GM21381 (cell line): ENCODE results near the gene SLC4A5.

Experiments
- ATAC-seq: cut with Tn5 transposase; IDR thresholded peaks from one replicate; pipeline ENCODE4 v1.9.1; 2021; ENCODE audit warnings: mild to moderate bottlenecking, moderate library complexity; ENCODE audit not compliant: unreplicated experiment

The SLC4A5 gene

DNA sequence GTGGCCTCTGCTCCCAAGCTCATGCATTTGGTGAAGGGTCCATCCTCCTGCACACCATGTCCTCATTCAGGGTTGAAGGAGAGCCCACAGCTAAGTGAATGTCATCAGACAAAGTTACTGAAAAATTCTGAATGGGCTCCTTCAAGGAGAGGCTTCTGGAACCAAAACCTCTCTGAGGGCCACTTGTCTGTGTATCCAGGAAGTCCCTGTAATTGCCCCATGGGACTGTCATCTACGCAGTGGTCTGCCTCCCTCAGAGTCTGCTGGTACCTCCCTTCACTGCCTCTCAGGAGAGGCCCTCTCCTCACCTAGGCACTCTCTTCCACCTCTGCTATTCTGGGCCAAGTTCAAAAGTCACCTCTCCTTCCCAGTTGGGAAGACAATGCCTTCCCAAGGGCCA lies 68.0 kb downstream of the SLC4A5 start:
- ATAC-seq = no peak

DNA sequence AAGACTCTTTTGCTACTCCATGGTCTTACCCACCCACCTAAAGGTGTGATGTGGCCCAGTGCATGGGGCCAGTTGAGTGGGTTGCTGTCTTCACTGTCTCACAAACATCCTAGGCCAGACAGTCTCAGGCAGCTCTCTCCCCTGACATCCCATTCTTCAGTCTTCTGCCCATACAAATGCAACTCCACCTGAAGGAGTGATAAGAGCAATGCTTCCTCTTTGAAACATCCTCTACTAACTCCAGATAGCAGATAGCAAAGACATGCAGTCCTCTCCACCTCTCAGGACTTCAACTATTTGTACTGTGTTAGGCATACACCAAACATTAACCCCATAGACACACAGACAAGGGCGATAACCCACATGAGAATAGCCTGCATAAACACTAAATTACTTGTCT lies 73.5 kb downstream of the SLC4A5 start:
- no peak for ATAC-seq

DNA sequence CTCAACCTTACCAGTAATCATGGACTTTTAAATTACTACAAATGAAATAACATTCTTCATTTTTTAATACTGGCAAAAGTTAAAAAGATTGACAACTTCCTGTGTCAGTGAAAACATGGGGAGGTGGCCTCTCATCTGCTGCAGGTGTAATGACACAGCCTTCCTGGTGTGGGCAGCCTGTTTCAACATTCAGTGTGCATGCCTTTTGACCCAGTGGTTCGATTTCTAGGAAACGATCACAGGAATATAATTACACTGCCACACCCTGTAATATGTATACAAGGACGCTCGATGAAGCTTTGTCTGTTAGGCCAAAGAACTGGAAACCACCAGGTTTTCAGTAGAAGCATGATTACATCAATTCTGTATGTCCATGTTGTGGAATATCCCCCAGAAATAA lies 76.1 kb downstream of the SLC4A5 start:
- no peak for ATAC-seq

DNA sequence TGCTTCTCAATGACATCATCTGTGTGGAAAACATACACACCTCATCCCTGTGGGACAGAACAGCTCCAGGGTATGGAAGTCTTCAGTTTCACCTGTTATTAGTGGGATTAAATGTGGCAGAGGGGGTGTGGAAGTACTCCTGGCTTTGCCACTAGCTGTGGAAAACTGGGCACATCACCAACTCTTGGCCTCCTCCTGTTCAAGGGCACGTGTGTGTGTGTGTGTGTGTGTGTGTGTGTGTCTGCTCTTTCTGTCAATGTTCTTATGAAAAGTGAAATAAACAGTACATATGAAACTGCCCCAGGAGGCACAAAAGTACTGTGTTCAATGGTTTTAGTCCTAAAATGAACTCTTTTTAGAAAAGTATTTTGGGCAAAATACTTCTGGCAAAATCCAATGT lies 78.9 kb downstream of the SLC4A5 start:
- no peak for ATAC-seq

DNA sequence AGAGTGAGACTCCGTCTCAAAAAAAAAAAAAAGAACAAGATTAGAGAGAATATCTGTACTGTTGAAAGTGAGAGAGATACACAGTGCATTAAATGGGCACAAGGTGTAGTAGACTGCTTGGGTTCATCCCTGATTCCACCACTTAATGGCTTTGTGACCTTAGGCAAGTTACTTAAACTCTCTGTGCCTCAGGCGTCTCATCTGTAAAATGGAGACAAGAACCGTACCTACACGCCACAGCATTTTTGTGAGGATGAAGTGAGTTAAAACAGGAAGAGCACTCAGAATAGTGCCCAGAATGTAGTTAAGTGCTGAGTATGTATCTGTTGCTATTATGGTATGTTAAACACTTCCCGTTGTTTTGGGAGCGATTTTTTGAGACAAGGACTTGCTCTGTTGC lies 80.5 kb downstream of the SLC4A5 start:
- ATAC-seq = no peak

DNA sequence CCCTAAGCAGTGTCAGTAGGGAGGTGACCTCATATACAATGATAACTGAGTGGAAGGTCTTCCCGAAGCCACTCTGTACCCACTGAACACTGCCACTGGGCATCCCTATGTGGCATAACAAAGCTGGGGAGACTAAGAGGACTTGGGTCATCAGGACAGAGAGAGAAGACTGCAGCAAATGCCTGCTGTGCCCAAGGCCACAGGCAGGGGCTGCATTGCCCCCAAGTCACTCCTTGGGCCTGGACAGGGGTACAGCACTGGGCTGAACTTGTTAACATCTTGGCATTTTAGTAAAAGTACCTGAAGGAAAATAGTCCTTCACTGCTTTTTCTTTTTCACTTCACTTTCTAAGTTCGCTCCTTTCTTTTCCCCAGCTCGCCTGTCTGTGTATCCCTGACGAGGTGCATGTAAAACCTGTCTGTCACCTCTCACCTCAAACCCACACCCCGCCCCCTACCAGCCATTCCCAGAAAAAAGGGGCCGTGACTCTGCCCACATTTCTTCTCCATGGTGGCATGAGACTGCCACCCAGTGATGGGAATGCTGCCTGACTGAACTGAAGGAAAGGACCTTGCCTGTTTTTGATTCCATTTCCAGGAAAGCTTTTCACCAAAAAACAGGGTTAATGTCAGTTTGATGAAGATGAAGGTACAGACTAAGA lies 81.9 kb downstream of the SLC4A5 start:
- no peak for ATAC-seq

DNA sequence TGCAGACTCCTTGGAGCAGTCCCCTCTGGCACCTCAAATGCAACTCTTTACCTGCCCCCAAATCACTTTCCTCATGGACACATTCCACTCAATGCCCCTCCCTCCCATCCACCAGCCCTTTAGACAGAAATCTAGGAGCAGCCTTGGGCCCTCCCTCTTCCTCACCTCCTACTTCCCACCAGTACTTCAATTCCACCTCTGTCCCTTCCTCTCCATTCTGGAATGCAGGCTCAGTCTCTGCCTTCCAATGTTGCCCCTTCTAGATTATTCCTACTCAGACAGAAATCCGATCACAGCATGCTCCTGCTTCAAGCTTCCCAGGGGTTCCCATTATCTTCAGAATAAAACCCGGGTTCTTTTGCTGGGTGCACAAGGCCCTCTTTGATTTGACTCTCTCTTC lies 82.7 kb downstream of the SLC4A5 start:
- no peak for ATAC-seq

DNA sequence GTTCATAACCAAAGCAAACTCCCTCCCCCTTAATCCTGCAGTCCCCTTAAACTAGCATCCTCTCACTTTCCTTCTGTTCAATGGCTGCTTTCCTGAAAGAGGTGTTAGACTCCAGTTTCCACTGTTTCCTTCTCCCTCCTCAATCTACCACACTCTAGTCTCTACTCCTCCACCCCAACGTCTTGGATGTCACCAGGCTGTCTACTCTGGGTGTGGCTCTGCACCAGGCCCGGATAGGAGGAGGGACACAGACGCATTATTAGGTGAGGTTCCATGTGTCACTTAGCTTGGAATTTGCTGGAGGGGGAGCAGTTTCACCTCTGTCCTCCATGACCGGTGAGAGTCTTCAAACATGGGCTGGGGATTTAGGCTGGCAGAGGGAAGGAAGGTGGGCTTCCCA lies 83.5 kb downstream of the SLC4A5 start:
- ATAC-seq = no peak

DNA sequence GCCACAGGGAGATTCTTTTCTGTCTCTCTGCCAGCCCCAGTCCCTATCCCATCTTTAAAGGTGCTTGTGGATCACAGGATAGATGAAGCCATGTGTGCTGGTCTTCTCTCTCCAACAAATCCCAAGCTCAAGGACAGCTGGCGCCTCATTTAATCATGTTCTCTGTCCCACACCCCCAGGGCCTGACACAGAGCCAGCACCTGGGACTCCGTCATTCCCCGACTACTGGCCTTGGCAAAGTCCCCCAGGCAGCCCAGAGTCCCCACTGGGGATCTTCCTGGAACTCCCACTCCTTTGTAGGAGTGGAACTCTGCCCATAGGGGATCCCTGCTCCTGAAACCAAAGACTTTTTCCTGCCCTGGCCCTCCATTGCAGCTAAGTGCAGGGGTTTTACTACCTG lies 84.0 kb downstream of the SLC4A5 start:
- no peak for ATAC-seq

DNA sequence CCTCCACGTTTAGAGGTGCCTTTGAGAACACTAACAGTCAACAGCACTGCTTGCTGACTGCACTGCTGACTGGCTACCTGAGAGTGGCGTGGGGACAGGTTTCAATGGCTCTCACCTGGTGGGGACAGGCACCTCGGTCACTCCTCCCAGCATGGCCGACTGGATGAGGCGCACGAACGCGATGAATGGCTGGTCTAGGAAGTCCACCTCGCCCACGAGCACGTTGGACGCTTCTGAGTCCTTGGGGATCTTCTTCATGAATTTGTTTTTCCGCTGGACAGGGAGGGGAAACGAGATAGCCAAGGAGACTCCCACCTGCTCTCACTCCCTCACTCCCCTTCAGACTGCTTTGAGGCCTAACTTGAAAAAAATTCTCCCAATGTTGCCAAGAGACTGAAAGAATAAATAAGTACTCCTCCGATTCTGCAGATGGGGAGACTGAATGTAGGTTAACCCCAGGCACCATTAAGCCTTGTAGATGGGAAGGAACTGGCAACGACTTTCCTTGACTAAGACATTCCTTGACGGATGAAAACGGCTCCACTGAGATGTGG lies 87.5 kb downstream of the SLC4A5 start:
- no peak for ATAC-seq

DNA sequence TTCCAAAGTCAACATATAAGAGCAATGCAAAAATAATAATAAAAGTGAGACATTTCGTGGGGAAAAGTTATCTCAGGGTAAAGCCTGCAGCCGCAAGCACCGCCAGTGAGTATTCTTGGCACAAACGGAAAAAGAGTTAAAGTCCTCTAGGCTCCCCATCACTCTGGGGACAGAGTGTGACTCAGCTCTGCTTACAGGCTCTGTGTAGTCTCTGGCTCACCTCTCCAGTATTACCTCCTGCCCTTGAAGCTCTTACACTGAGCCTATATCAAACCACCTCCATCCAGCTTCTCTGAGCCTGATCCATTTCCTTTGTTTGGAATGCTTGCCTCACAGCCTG lies 89.3 kb downstream of the SLC4A5 start:
- no peak for ATAC-seq

DNA sequence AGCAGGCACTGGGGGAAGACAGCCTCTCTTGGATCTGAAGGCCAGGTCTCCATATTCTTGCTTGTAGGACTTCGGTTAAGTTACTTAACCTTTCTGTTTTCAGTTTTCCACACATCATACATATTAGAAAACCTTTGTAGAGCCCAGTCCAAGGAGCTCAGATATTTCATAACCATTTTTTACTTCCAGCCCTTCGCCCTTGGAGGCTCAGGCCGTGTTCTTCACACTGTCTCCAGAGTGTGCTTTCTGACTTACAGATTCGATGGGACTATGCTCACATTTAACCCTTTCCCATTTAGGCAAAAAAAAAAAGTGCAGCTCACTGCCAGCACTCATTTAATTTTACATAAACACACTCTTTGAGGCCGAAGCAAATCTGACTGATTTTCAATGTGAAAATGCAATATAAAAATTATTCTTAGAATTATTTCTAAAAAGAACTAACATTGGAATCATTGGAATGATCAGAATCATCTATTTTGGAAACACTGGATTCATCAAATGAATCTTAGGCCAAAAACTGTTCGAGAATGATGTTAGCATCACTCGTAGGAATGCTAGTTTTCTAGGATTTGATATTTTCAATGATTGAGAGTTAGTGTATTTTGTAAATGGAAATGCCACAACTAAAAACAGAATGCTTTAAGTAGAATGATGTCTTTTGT lies 89.8 kb downstream of the SLC4A5 start:
- no peak for ATAC-seq

DNA sequence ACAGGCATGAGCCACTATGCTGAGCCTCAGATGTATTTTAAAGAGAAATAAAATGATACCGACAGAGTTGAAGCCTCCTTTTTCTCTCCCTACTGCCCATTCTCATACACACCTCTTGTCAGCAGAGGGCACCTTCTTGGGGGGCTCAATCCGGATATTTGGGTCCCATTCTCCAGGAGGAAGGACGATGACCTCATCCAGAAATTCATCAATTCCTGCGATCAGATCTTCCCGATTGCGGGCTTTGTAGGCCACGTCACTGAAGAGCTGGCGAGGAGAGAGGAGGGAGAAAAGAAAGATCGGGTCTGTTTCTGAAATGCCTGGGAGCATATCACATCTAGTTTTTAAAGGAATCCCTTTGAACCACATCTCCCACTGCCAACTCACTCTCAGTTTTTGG lies 90.4 kb downstream of the SLC4A5 start:
- ATAC-seq = no peak

DNA sequence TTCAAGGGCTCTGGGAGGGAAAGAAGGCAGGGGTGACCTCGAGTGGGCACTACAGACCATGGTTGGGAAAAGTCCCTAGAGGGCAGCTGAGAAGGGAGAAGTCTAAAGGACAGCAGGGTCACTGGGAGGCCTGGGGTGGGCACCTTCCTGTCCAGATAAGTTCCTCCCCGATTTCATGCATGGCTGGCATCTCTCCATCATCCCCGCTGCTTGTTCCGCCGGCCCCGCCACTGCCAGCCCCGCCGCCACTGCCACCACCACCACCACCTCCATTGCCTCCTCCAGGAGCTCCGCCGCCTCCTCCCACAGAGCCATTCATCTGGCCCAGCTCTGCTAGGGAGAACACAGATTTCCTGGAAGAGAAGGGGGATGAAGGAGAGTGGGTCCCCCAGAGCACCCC lies 91.2 kb downstream of the SLC4A5 start:
- ATAC-seq = no peak

DNA sequence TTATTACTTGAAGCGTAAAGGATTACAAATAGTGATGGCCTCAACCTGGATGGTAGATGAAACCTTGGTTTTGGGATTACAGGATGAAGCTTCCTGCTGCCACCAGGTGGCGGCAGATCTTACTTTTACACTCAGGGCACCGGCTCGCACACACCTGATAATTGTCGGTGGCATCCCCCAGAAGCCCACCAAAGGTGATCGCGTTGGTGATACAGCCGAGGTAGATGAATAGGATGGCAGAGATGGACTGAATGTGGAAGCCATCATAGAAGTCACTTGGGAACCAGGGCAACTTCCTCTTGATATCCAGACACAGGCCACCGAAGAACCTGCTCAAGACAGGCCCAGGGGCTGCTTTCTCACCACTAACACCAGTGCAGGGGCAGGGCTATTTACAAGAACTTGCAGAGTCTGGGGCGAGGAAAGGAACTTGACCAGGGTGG lies 93.0 kb downstream of the SLC4A5 start:
- ATAC-seq = no peak

DNA sequence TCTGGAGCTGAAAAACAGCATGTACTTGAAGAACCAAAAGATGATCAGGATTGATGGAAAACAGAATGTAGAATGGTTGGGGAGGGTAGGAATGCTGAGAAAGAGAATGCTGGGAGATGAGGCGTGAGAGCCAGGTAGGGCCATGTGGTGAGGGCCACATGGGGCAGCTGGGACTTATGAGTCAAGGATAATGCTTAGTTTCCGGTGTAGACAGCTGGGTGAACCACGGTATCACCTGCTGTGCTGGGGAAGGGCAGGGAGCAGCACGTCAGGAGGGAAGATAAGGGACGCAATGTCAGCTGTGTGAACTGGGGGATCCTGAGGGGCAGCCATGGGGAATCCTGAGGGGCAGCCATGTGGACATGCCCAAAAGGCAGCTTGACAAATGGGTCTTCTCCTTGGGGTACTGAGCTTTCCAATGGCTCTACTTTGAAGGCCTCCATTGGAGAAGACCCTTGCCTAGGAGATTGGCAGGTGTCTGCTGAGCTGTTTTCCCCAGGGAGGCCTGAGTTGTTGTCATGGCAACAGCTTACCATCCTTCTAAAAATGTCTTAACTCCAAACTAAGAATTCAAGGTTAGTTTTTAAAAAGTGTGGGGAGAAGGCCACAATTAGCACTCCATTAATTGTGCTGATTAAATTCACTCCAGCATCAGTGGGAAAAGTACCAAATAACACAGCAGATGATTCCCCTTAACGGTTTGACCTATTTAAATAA lies 93.7 kb downstream of the SLC4A5 start:
- ATAC-seq = no peak

DNA sequence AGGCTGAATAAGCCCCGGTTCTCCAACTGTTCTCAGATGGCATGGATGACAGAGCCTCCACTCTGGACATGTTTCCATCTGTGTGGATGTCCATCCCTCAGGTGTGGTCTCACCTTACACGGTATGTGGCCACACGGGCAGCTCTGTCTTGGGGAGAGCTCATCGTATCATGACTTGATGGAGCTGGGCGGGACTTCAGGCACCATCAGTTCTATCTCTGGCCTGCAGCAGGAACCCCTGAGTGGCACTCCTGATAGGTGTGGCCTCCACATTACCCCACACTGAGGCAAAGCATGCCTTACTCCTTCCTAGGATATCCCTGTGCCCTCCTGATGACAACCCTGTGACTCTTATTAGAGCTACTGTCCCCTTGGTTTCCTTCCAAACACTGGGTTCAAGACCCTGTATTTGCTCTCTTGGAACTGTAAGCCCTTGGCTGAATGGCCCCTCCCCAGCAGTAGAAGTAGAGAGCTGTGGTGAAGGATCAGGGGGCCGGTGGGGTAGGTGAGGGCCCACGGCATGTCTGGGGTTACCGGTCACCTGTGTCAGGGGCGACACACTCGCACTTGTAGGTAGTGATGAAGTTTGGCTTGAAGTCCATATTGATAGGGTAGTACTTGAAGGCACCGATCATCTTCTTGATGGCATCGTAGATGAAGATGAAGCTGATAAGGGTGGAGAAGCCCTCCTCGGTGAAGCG lies 96.6 kb downstream of the SLC4A5 start:
- no peak for ATAC-seq

DNA sequence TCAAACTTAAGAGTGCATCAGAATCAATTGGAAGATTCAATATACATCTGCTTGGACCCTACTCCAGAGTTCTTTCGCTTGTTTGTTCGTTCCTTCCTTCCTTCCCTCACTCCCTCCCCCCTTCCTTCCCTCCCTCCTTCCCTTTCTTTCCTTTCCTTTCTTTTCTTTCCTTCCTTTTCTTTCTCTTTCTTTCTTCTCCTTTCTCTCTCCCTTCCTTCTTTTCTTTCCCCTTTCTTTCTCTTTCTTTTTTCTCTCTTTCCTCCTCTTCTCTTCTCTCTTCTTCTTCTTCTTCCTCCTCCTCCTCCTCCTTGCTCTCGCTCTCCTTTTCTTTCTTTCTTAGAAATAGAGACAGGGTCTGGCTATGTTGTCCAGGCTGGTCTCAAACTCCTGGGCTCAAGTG lies 98.9 kb downstream of the SLC4A5 start:
- ATAC-seq = no peak

DNA sequence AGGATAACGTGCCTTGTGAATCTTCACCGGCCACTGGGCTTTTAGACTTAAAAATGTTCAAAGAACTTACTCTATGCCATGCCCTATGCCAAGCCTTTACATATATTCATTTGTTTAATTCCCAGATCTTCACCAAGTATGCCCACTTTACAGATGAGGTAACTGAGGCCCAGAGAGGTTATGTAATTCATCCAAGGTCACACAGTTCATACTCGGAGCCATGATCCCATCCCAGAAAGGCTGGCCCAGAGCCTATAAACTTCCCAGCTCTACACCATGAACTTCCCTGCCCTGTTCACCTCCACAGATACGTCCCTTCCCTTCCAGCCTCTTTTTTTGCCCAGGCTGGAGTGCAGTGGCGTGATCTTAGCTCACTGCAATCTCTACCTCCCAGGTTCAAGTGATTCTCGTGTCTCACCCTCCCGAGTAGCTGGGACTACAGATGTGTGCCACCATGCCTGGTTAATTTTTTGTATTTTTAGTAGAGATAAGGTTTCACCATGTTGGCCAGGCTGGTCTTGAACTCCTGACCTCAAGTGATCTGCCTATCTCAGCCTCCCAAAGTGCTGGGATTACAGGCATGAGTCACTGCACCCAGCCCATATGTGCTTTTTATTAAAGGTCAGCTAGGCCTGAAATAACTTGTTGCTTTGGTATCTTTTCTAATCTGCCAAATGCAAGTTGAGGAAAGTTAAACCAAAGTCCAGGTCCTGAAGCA lies 100.7 kb downstream of the SLC4A5 start:
- no peak for ATAC-seq

DNA sequence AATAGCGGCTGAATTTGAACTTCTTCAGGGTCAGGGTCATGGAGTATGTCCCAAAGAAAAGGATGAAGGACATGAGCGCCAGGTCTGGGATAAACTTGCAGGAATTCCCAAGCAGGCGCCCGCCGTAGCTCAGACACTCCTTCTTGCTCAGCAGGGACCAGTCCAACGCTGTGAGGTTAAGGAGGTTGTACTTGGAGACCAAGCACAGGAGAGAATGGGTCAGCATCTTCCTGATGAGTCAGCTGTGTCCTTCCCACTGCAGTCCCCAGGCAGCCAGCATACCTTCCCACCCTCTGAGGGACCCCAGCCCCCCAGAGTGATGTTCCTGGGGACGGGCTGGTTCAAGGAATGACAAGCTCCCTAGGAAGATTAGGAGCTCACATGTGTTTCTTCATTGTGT lies 103.9 kb downstream of the SLC4A5 start:
- ATAC-seq = no peak

DNA sequence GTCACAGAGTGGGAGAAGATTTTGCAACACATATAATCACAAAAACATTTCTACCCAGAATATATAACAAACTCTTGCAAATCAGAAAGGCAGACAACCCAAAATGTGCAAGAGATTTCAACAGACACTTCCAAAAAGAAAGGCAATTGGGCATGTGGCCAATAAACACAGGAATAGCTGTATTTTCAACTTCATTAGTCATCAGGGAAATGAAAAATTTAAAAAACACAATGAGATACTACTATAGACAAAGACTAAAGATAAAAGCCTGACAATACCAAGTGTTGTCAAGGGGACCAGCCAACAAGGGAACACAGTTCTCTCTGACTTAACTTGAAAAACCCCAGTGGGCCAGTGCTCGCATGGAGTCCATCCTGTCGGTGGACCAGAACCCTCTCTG lies 104.3 kb downstream of the SLC4A5 start:
- ATAC-seq = no peak
